ENCODE results near the gene GALNTL6.

The GALNTL6 gene

GRCh38 chr4:173044340-173044739 lies 1231.1 kb downstream of the GALNTL6 start:
- no peak for TF ChIP-seq CTCF (IDR thresholded peaks at IDR 0.05; ENCODE audit: borderline replicate concordance, insufficient read depth, low read depth, low read length)
- H3K4me3 ChIP-seq (ENCODE audit: low read depth, low read length): no peak overlapping the region

- no peak for TF ChIP-seq CTCF (IDR thresholded peaks at IDR 0.05; ENCODE audit: borderline replicate concordance, insufficient read depth, low read depth, low read length)
- no peak overlapping the region for H3K4me3 ChIP-seq (ENCODE audit: low read depth, low read length)
Observed at GRCh38 chr4:173045571-173045970, 1232.4 kb downstream of the GALNTL6 start.

- H3K4me3 ChIP-seq (ENCODE audit: low read depth, low read length): no peak overlapping the region
- no peak for TF ChIP-seq CTCF (IDR thresholded peaks at IDR 0.05; ENCODE audit: borderline replicate concordance, insufficient read depth, low read depth, low read length)
Observed at GRCh38 chr4:173046144-173046543, 1232.9 kb downstream of the GALNTL6 start.

- TF ChIP-seq CTCF (IDR thresholded peaks at IDR 0.05; ENCODE audit: borderline replicate concordance, insufficient read depth, low read depth, low read length): no peak
- H3K4me3 ChIP-seq (ENCODE audit: low read depth, low read length): no peak overlapping the region
Observed at GRCh38 chr4:173046818-173047217, 1233.6 kb downstream of the GALNTL6 start.

GRCh38 chr4:173051232-173051631 lies 1238.0 kb downstream of the GALNTL6 start:
- no peak overlapping the region for H3K4me3 ChIP-seq (ENCODE audit: low read depth, low read length)
- TF ChIP-seq CTCF (IDR thresholded peaks at IDR 0.05; ENCODE audit: borderline replicate concordance, insufficient read depth, low read depth, low read length): no peak

GRCh38 chr4:173051716-173052115 lies 1238.5 kb downstream of the GALNTL6 start:
- no peak overlapping the region for H3K4me3 ChIP-seq (ENCODE audit: low read depth, low read length)
- TF ChIP-seq CTCF (IDR thresholded peaks at IDR 0.05; ENCODE audit: borderline replicate concordance, insufficient read depth, low read depth, low read length): no peak

DNA sequence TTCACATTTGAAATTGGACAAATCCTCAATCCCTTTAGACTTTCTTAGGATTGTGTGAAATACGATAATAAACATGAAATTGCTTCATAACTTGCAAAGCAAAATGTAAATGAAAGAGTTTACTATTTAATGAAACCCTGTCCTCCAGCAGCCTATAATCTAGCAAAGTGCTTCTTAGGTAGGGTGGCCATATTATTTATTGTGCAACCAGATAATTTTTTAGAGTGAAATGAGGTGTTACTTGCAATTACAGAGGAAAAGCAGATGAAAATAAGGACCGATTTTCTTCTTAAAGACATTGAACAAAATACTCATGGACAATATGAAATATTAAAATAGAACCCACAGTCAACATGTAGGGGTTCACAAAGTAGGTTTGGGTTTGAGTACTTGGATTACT lies 1239.2 kb downstream of the GALNTL6 start:
- no peak for TF ChIP-seq CTCF (IDR thresholded peaks at IDR 0.05; ENCODE audit: borderline replicate concordance, insufficient read depth, low read depth, low read length)
- H3K4me3 ChIP-seq (ENCODE audit: low read depth, low read length): no peak overlapping the region
